HG03097 (cell line): ENCODE measurements around the gene SLC35G6.

Experiments
- ATAC-seq: cut with Tn5 transposase; IDR thresholded peaks from one replicate; pipeline ENCODE4 v1.9.1; 2021; ENCODE audit not compliant: unreplicated experiment, low FRiP score

Gene SLC35G6

DNA sequence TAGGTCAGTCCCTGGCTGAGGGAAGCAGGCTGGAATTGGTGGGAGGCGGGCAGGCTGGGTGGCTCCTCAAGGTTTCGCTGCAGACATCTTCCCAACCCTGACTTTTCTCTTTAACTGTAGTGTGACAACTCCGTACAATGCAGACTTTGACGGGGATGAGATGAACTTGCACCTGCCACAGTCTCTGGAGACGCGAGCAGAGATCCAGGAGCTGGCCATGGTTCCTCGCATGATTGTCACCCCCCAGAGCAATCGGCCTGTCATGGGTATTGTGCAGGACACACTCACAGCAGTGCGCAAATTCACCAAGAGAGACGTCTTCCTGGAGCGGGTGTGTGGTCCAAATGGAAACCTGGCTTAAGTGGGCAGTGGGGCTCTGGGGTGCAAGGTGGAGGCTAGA lies 17.9 kb downstream of the SLC35G6 start:
- no peak for ATAC-seq

GRCh38 chr17:7501729-7502128 lies 20.5 kb downstream of the SLC35G6 start:
- ATAC-seq, result no peak

DNA sequence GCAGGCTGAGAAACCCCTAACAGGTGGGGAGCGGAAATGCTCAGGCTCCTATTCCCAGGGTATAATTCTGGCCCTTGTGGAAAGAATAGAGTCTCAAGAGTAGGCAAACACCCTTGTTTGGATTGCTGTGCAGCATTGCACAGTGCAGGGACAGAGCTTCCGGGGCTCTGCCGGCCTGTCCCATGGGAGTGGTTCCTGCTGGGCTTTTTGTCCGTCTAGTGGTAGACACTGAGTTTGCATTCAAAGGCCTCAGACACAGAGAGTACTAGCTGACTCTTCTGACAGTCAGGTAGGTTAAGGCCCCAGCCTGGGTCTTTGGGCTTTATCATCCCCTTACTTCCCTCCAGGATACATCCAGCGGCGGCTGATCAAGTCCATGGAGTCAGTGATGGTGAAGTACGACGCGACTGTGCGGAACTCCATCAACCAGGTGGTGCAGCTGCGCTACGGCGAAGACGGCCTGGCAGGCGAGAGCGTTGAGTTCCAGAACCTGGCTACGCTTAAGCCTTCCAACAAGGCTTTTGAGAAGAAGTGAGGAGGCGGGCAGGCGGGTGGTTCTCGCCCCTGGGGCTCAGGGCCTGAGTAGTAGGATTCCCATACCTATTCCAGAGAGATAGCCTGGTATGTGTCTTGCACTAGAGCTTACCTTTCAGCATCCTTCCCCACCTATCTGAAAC lies 21.1 kb downstream of the SLC35G6 start:
- no peak for ATAC-seq

DNA sequence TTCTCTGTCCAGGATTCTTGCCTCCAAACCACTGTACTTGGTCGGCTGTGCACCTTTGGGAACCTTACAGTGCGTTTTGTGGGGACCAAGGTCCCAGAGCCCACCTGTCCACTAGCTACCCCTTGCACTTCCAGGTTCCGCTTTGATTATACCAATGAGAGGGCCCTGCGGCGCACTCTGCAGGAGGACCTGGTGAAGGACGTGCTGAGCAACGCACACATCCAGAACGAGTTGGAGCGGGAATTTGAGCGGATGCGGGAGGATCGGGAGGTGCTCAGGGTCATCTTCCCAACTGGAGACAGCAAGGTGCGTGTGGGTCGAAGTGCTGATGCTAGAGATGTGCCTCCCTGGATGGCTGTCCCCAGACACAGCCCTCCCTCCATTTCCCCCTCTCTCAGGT lies 21.7 kb downstream of the SLC35G6 start:
- ATAC-seq, result no peak

GRCh38 chr17:7503521-7503920 lies 22.3 kb downstream of the SLC35G6 start:
- ATAC-seq, result no peak

- no peak for ATAC-seq
These were observed 26.9 kb downstream of the SLC35G6 start for GRCh38 chr17:7508145-7508544.

DNA sequence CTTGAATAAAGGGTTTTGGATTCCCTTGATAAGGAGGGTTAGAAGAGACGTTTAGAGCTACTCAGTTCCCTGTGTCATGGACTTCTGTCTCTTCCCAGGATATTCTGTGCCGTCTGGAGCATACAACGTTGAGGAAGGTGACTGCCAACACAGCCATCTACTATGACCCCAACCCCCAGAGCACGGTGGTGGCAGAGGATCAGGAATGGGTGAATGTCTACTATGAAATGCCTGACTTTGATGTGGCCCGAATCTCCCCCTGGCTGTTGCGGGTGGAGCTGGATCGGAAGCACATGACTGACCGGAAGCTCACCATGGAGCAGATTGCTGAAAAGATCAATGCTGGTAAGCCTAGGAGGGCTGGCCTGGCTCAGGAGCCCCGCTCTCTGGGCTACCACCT lies 27.6 kb downstream of the SLC35G6 start:
- ATAC-seq, result no peak

GRCh38 chr17:7509937-7510336 lies 28.7 kb downstream of the SLC35G6 start:
- no peak for ATAC-seq

DNA sequence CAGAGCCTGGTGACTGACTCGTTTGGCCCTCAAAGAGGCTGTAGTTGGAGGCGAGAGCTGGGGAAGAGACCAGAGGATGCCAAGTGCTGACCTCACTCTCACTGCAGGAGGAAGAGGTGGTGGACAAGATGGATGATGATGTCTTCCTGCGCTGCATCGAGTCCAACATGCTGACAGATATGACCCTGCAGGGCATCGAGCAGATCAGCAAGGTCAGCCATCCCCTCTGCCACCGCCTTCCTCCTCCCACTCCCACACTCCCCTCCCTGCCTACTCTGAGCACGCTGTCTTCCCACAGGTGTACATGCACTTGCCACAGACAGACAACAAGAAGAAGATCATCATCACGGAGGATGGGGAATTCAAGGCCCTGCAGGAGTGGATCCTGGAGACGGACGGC lies 29.9 kb downstream of the SLC35G6 start:
- no peak for ATAC-seq

GRCh38 chr17:7512105-7512504 lies 30.9 kb downstream of the SLC35G6 start:
- no peak for ATAC-seq

DNA sequence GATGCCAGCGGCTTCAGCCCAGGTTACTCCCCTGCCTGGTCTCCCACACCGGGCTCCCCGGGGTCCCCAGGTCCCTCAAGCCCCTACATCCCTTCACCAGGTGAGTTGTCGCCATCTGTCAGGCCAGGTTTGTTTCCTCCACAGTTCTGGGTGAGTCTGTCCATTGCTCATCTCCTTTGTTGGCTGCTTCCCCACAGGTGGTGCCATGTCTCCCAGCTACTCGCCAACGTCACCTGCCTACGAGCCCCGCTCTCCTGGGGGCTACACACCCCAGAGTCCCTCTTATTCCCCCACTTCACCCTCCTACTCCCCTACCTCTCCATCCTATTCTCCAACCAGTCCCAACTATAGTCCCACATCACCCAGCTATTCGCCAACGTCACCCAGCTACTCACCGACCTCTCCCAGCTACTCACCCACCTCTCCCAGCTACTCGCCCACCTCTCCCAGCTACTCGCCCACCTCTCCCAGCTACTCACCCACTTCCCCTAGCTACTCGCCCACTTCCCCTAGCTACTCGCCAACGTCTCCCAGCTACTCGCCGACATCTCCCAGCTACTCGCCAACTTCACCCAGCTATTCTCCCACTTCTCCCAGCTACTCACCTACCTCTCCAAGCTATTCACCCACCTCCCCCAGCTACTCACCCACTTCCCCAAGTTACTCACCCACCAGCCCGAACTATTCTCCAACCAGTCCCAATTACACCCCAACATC lies 31.7 kb downstream of the SLC35G6 start:
- ATAC-seq, result no peak

GRCh38 chr17:7513850-7514419 lies 32.7 kb downstream of the SLC35G6 start:
- ATAC-seq, result no peak

DNA sequence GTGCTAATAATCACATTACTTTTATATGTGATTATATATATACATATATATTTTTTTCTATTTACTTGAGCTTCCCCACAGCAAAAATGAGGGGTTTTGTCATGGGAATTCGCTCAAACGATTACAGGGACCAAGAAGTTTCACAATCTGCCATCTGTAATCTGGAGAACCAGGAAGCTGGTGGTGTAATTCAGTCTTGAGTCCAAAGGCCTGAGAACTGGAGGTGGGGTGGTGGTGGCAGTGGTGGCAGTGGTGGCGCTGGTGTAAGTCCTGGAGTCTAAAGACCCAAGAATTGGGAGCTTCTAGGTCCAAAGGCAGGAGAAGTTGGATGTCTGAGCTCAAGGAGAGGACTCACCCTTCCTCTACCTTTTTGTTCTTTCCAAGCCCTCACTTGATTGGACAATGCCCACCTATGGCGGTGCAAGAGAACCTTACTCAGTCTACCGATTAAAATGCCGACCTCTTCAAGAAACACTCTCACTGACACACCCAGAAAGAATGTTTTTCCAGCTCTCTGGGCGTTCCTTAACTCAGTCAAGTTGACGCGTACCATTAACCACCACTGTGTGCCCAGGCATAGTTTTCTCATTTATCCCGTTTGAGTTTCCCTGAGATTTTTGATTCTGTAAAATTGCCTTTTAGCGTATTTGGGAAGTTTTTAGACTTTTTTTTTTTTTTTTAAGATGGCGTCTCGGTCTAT lies 34.8 kb downstream of the SLC35G6 start:
- ATAC-seq, result no peak

DNA sequence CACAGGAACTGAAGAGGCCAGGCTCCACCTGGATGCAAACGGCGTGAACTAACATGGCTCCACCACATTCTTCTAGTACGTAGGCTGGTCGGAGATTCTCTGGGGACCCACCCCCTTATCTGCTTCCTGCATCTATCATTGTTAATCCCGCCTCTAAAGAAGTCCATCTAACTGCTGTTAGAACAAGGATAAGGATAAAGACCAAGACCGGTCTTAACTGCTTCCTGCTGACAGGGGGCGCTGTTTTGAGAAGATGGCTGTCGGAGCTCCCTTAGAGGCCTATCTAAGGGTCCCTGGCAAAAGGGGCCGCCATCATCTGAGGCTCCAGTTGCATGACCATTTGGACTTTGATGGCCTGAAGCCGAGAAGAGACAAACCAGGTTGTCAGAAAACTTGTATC lies 41.8 kb downstream of the SLC35G6 start:
- no peak for ATAC-seq

- no peak for ATAC-seq
These were observed 47.6 kb downstream of the SLC35G6 start for GRCh38 chr17:7528842-7529241.

DNA sequence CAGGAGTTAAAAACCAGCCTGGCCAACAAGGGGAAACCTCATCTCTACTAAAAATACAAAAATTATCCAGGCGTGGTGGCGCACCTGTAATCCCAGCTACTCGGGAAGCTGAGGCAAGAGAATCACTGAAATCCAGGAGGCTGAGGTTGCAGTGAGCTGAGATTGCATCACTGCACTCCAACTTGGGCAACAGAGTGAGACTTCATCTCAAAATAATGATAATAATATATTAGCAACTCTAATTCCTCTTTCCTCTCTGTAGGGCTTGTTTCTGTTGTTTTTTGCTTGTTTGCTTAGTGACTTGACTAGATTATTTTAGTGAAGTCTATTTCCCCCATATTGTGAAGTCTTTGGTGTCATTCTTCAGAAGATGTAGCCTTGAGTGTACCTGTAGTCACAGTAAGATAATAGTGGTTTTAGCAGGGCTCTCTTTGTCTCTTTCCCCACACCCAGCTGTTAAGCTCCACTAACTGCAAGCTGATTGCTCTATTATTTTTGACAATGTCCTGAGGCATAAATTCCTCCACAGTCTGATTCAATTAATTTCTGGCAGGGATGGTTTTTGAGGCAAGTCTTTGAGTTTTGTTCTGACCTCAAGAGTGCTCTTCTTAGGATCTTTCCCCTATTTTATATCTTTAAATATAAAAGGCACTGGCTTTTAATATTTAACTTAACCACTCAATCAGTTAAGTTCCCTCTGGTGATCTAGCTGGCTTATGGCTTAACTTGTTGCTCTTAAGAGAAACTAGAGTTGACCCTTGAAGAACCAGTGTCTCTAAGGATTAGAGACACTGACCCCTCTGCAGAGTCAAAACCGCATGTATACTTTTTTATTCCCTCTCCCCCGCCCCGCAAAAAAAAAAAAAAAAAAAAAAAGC lies 49.0 kb downstream of the SLC35G6 start:
- ATAC-seq, result no peak
